GM18858 (cell line): ENCODE measurements around the gene MAN2A2.
"Not testable (repeated sequence)": the region's sequence is repeated elsewhere in the genome, so short reads cannot be mapped to it uniquely, and the experiment has no call there.

Source experiments
- ATAC-seq: cut with Tn5 transposase; IDR thresholded peaks from one replicate; pipeline ENCODE4 v1.9.1; 2021; ENCODE audit not compliant: unreplicated experiment

The MAN2A2 gene

GRCh38 chr15:90871139-90871715 lies 31.9 kb upstream of the MAN2A2 start:
- no peak for ATAC-seq

- no peak for ATAC-seq
Observed at GRCh38 chr15:90871716-90872485, 31.2 kb upstream of the MAN2A2 start.

- ATAC-seq: no peak
Observed at GRCh38 chr15:90872486-90873184, 30.5 kb upstream of the MAN2A2 start.

DNA sequence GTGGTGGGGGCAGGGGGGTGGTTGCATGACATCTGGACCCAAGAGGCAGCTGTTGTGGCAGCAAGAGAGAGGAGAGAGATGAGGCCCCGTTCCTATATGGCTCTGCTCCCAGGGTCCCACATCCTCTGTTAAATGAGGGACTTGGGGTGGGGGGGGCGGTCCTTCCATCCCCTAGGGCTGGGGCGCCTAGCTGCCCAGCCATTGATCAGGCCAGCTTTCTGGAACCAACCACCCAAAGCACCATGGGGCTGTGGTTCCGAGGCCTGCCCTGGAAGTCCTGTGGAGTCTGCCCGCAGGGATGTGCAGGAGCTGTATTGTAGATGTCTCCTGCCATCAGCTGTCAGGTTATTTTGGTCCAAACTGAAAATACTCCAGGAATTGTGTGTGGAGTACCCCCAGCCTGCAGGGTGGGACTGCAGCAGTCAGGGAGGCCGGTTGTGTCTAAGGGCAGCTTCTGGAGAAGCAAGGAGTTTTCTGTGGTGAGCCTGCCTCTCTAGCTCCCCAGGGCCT lies 29.6 kb upstream of the MAN2A2 start:
- no peak for ATAC-seq

DNA sequence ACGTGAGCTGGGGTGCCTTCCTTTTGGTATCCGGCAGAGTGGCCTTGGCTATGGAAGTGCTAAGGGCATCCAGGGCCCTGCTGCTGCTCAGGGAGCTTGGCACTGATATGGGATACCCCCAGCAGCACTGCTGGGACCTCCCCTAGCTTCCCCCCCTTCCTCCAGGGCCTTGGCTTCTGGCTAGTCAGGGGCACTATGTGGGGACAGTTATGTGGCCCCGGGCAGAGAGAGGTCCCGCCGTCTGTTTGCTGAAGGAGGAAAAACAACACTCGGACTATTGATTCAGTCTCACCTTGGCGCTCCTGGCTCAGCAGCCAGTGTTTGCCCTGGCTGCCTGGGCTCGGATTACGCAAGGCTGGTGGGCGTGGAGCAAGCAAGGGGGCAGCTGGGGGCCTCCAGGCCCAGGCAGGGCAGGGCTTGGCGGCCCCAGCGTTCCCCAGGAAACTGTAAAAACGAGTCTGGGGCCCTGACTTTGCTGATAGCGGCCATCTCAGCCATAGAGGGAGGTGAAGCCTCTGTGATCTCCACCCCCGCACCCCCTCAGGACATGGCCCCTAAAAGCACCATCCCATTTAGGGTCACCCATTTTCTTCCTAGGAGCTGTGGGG lies 29.0 kb upstream of the MAN2A2 start:
- ATAC-seq: no peak

- not testable (repeated sequence) for ATAC-seq
Observed at GRCh38 chr15:90874986-90875385, 28.1 kb upstream of the MAN2A2 start.

DNA sequence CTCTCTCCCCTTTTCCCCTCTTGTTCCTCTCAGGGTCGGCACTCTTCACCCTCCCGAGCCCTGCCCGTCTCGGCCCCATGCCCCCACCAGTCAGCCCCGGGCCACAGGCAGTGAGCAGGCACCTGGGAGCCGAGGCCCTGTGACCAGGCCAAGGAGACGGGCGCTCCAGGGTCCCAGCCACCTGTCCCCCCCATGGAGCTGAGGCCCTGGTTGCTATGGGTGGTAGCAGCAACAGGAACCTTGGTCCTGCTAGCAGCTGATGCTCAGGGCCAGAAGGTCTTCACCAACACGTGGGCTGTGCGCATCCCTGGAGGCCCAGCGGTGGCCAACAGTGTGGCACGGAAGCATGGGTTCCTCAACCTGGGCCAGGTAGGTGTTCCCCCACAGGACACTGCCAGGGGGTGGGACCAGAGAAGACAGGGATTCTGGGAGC lies 27.5 kb upstream of the MAN2A2 start:
- no peak for ATAC-seq

- ATAC-seq: no peak
Observed at GRCh38 chr15:90876046-90876445, 27.1 kb upstream of the MAN2A2 start.

DNA sequence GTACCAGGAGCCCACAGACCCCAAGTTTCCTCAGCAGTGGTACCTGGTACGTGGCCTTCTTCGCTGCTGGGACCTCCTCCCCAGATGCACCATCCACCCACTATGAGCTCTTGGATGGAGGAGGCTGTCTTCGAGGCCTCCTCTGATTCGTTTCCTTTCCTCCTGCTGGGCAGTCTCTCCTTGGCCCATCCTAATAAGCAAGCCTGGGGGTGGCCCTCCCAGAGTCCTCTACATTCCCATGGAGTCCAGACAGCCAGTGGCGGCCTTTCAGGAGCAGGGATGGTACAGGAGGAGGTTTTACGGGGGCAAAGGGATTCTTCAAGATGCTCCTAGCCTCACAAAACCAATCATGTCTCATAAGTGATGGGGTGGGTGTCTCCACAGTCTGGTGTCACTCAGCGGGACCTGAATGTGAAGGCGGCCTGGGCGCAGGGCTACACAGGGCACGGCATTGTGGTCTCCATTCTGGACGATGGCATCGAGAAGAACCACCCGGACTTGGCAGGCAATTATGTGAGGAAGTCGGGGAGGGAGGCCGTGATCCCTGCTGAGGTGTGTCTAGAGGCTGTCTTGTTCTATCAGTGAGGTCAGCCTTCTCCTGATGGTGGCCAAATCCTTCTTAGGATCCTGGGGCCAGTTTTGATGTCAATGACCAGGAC lies 26.5 kb upstream of the MAN2A2 start:
- no peak for ATAC-seq

DNA sequence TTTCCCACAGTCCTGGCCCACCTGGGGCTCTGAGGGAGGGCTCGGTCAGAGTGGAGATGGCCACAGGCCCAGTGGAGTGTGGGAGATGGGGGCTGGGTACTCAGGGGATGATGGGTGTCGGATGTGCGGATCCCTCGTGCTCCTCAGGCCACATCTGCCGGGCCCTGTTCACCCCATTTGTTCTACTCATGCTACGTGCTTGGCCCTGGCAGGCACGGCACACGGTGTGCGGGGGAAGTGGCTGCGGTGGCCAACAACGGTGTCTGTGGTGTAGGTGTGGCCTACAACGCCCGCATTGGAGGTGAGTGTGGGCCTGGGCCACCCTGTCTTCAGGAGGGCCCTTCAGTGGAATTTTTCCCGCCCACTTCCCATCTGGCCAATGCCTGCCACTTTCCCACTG lies 25.8 kb upstream of the MAN2A2 start:
- ATAC-seq: no peak

DNA sequence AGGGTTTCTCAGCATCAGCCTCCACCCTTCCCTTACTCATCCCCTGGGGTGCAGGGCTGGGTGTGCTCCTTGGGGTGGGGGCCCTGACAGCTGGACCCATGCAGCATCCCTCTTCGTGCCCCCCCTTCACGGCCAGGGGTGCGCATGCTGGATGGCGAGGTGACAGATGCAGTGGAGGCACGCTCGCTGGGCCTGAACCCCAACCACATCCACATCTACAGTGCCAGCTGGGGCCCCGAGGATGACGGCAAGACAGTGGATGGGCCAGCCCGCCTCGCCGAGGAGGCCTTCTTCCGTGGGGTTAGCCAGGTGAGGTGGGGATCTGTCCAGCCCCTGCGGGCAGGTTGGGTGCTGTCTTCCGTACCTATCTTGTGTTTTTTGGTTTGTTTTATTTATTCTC lies 25.1 kb upstream of the MAN2A2 start:
- ATAC-seq: no peak

DNA sequence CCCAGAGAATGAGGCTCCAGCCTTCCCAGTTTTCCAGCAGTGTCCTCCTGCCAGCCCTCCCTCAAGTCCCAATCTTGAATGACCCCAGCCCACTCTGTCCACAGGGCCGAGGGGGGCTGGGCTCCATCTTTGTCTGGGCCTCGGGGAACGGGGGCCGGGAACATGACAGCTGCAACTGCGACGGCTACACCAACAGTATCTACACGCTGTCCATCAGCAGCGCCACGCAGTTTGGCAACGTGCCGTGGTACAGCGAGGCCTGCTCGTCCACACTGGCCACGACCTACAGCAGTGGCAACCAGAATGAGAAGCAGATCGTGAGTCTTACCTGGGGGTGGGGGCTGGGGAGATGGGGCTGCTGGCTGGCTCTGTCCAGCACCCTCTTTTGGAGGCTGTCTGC lies 24.4 kb upstream of the MAN2A2 start:
- no peak for ATAC-seq

- no peak for ATAC-seq
Observed at GRCh38 chr15:90879730-90880366, 23.3 kb upstream of the MAN2A2 start.

DNA sequence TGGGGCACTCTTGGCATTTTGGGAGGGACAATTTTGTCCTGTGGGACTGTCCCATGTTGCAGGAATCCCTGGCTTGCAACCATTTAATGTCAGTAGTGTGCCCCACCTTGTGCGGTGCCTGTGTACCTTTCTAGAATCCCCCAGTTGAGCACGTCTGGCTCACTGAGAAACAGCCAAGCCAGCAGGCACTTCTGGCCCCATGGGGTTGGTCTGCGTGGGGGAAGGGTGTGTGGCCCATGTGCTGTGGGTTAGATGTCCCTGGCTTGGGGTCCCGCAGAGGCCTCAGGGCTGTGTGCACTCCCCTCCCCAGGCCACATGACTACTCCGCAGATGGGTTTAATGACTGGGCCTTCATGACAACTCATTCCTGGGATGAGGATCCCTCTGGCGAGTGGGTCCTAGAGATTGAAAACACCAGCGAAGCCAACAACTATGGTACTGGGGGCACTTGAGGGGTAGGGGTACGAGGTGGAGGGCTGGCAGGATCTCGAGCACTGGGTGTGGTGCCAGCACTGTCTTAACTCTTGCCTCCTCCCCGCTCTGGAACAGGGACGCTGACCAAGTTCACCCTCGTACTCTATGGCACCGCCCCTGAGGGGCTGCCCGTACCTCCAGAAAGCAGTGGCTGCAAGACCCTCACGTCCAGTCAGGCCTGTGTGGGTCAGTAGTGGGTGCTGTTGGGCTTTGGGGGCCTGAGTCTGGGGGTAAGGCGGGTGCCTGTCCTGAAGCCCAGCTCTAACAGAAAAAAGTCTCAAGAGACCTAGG lies 22.5 kb upstream of the MAN2A2 start:
- no peak for ATAC-seq

- ATAC-seq: no peak
Observed at GRCh38 chr15:90881181-90881977, 21.7 kb upstream of the MAN2A2 start.

DNA sequence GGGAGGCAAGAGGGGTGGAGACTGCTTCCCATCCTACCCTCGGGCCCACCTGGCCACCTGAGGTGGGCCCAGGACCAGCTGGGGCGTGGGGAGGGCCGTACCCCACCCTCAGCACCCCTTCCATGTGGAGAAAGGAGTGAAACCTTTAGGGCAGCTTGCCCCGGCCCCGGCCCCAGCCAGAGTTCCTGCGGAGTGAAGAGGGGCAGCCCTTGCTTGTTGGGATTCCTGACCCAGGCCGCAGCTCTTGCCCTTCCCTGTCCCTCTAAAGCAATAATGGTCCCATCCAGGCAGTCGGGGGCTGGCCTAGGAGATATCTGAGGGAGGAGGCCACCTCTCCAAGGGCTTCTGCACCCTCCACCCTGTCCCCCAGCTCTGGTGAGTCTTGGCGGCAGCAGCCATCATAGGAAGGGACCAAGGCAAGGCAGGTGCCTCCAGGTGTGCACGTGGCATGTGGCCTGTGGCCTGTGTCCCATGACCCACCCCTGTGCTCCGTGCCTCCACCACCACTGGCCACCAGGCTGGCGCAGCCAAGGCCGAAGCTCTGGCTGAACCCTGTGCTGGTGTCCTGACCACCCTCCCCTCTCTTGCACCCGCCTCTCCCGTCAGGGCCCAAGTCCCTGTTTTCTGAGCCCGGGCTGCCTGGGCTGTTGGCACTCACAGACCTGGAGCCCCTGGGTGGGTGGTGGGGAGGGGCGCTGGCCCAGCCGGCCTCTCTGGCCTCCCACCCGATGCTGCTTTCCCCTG lies 21.0 kb upstream of the MAN2A2 start:
- ATAC-seq: no peak

- ATAC-seq: no peak
Observed at GRCh38 chr15:90882781-90883525, 20.1 kb upstream of the MAN2A2 start.

DNA sequence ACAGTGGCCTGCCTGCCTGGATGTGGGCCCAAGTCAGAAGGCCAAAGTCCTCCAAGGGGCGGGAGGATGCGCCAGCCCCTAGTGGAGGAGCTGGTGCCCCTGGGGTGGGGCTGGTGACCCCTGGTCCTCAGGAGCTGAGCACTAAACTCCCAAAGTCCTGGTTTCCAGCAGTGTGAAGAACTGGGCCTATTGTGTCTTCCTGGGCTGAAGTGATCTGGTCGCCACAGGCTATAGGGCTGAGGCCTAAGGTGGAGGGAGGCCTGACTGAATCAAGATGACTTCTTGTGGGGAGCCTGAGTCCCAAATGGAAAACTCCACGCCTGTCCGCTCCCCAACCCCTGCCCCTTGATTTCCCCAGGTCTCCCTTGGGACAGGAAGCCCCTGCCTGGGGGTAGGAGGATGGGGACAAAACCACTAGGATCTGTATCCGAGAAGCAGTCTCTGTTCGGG lies 19.6 kb upstream of the MAN2A2 start:
- no peak for ATAC-seq
